Esophagus squamous epithelium (tissue), 4 donors: ENCODE measurements around the gene SYTL2.

Source experiments
- POLR2A ChIP-seq, 4 donors: fragments of 450-650 bp; IDR thresholded peaks; one replicate each; pipeline ENCODE4 v1.6.1; 2017; ENCODE audit warnings: antibody characterized with exemption in 4 of 4, mild to moderate bottlenecking in 4 of 4, moderate library complexity in 3 of 4
- TF ChIP-seq, protein P1 (sequence below), 6 experiments: fragments of 450-650 bp in 4 of 6; fragments of 200-600 bp in 2 of 6; sonication (generic) in 2 of 6; IDR thresholded peaks; one replicate each; pipeline ENCODE4 v1.5.1; 2016 to 2019; ENCODE audit warnings: antibody characterized with exemption in 6 of 6, mild to moderate bottlenecking in 4 of 6, moderate library complexity in 4 of 6

DNA sequence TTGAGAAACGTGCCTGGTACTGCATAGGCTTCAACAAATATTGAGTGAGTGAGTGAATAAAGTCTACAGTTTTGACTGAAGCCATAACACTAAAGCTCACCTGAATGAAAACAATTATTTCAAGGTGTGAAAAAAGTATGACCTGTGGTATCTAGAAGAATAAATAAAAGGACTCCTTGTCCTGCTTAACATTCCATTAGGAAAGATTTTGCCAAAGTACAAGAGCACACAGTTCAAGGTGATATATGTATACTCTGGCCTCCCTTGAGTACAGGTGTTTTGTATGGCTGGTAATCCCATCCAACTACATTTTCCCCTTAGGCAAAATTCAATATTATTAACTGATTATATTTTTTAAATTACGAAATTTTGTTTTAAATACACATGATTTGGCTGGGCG is 144.3 kb downstream of the SYTL2 start:
- TF ChIP-seq, protein P1, sequence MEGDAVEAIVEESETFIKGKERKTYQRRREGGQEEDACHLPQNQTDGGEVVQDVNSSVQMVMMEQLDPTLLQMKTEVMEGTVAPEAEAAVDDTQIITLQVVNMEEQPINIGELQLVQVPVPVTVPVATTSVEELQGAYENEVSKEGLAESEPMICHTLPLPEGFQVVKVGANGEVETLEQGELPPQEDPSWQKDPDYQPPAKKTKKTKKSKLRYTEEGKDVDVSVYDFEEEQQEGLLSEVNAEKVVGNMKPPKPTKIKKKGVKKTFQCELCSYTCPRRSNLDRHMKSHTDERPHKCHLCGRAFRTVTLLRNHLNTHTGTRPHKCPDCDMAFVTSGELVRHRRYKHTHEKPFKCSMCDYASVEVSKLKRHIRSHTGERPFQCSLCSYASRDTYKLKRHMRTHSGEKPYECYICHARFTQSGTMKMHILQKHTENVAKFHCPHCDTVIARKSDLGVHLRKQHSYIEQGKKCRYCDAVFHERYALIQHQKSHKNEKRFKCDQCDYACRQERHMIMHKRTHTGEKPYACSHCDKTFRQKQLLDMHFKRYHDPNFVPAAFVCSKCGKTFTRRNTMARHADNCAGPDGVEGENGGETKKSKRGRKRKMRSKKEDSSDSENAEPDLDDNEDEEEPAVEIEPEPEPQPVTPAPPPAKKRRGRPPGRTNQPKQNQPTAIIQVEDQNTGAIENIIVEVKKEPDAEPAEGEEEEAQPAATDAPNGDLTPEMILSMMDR (IDR thresholded peaks at IDR 0.05): no peak
- TF ChIP-seq POLR2A (IDR thresholded peaks at IDR 0.05): no peak
